Islet of Langerhans (tissue), 1 donor: ENCODE data around the gene PAOX.
"Not testable (repeated sequence)": the region's sequence is repeated elsewhere in the genome, so short reads cannot be mapped to it uniquely, and the experiment has no call there.

Source experiments
- FAIRE-seq: peaks from one replicate; lab custom pipeline; 2011; peaks lifted over from hg19 to GRCh38; lab: Jason Lieb, UNC

Gene PAOX

GRCh38 chr10:133365461-133366129, 13.5 kb upstream of the PAOX start:
- no peak for FAIRE-seq

- FAIRE-seq = no peak
Observed at GRCh38 chr10:133366130-133366478, 13.0 kb upstream of the PAOX start.

GRCh38 chr10:133366751-133367150, 12.3 kb upstream of the PAOX start:
- FAIRE-seq = no peak

- not testable (repeated sequence) for FAIRE-seq
Observed at GRCh38 chr10:133367461-133367860, 11.6 kb upstream of the PAOX start.

GRCh38 chr10:133368153-133368552, 10.9 kb upstream of the PAOX start:
- FAIRE-seq = no peak

- no peak for FAIRE-seq
Observed at GRCh38 chr10:133370030-133370786, 8.9 kb upstream of the PAOX start.

GRCh38 chr10:133372507-133372906, 6.6 kb upstream of the PAOX start:
- no peak for FAIRE-seq

- no peak for FAIRE-seq
Observed at GRCh38 chr10:133373174-133374090, 5.6 kb upstream of the PAOX start, which contains the start of gene ECHS1. Gene ECHS1 (minus strand): TSS chr10:133373354. CDS start chr10:133373333, 21 bp downstream.

GRCh38 chr10:133375357-133376115, 3.5 kb upstream of the PAOX start:
- no peak for FAIRE-seq

GRCh38 chr10:133376183-133376582, 2.9 kb upstream of the PAOX start:
- not testable (repeated sequence) for FAIRE-seq

- FAIRE-seq = no peak
Observed at GRCh38 chr10:133377025-133377817, 1.8 kb upstream of the PAOX start.

GRCh38 chr10:133377818-133378250, 1.2 kb upstream of the PAOX start:
- FAIRE-seq = no peak

- FAIRE-seq = no peak
Observed at GRCh38 chr10:133378251-133379096, 588 bp upstream of the PAOX start.

- FAIRE-seq = no peak
Observed at GRCh38 chr10:133379801-133380666, 972 bp downstream of the PAOX start.

- FAIRE-seq = no peak
Observed at GRCh38 chr10:133381036-133381435, 2.0 kb downstream of the PAOX start.

GRCh38 chr10:133383551-133383950, 4.5 kb downstream of the PAOX start:
- no peak for FAIRE-seq

GRCh38 chr10:133384071-133384470, 5.0 kb downstream of the PAOX start:
- no peak for FAIRE-seq

GRCh38 chr10:133385214-133385613, 6.2 kb downstream of the PAOX start:
- FAIRE-seq = no peak

- FAIRE-seq = not testable (repeated sequence)
Observed at GRCh38 chr10:133386951-133387350, 7.9 kb downstream of the PAOX start.
